ENCODE data around the gene STRC.
"Not testable (repeated sequence)": the region's sequence is repeated elsewhere in the genome, so short reads cannot be mapped to it uniquely, and the experiment has no call there.

The STRC gene

GRCh38 chr15:43618700-43619099 lies at the start of gene STRC:
Gene STRC, minus strand, starts transcription at chr15:43618800. Its CDS starts 78 bp downstream, at chr15:43618722.
- DNase-seq: not testable (repeated sequence)

GRCh38 chr15:43666177-43666576 lies 47.6 kb upstream of the STRC start:
- DNase-seq: not testable (repeated sequence)

- not testable (repeated sequence) for DNase-seq
Observed at GRCh38 chr15:43663333-43663732, 44.7 kb upstream of the STRC start.

- not testable (repeated sequence) for DNase-seq
Observed at GRCh38 chr15:43662293-43662692, 43.7 kb upstream of the STRC start.

- DNase-seq: not testable (repeated sequence)
Observed at GRCh38 chr15:43659727-43660126, 41.1 kb upstream of the STRC start.

- not testable (repeated sequence) for DNase-seq
Observed at GRCh38 chr15:43649430-43649926, 30.9 kb upstream of the STRC start.

- no peak for DNase-seq
Observed at GRCh38 chr15:43648649-43649429, 30.2 kb upstream of the STRC start, which contains the start of gene CATSPER2. Gene CATSPER2, minus strand, starts transcription at chr15:43648844. Its CDS starts 783 bp downstream, at chr15:43648061.

GRCh38 chr15:43638464-43639204 lies 20.0 kb upstream of the STRC start:
- not testable (repeated sequence) for DNase-seq

- not testable (repeated sequence) for DNase-seq
Observed at GRCh38 chr15:43626937-43627336, 8.3 kb upstream of the STRC start.

GRCh38 chr15:43625106-43625505 lies 6.5 kb upstream of the STRC start:
- no peak for DNase-seq

GRCh38 chr15:43622068-43622799 lies 3.6 kb upstream of the STRC start:
- not testable (repeated sequence) for DNase-seq

GRCh38 chr15:43617750-43618149 lies 850 bp downstream of the STRC start:
- not testable (repeated sequence) for DNase-seq

- not testable (repeated sequence) for DNase-seq
Observed at GRCh38 chr15:43602233-43602632, 16.4 kb downstream of the STRC start.

- DNase-seq: not testable (repeated sequence)
Observed at GRCh38 chr15:43600200-43600599, 18.4 kb downstream of the STRC start.

GRCh38 chr15:43599131-43599530 lies 19.5 kb downstream of the STRC start:
- DNase-seq: not testable (repeated sequence)

- DNase-seq: not testable (repeated sequence)
Observed at GRCh38 chr15:43593328-43594190, 25.0 kb downstream of the STRC start, which contains the start of gene CKMT1B. Gene CKMT1B, plus strand, starts transcription at chr15:43594027. Its CDS starts 192 bp downstream, at chr15:43594219.

GRCh38 chr15:43592841-43593240 lies 25.8 kb downstream of the STRC start:
- not testable (repeated sequence) for DNase-seq

GRCh38 chr15:43589778-43590466 lies 28.7 kb downstream of the STRC start, which contains the start of gene PPIP5K1:
Gene PPIP5K1, minus strand, starts transcription at chr15:43590208. Its CDS starts 5,704 bp downstream, at chr15:43584504.
- DNase-seq: not testable (repeated sequence)

- not testable (repeated sequence) for DNase-seq
Observed at GRCh38 chr15:43574607-43575006, 44.0 kb downstream of the STRC start.

- not testable (repeated sequence) for DNase-seq
Observed at GRCh38 chr15:43566615-43567014, 52.0 kb downstream of the STRC start.

- DNase-seq: not testable (repeated sequence)
Observed at GRCh38 chr15:43563793-43564192, 54.8 kb downstream of the STRC start.
